Measurements from ENCODE around the gene SURF6. TPM values are rescaled to one million over a fixed set of nuclear protein-coding genes. Genes with fewer than 3 reads are reported as not detected.

Gene SURF6
- total RNA-seq, 1 donor from 2014 or later: 30.8 TPM

- peaks cover 10% of the 10 kb centered on the region for H3K36me3 ChIP-seq (ENCODE audit: control insufficient read depth, insufficient read depth, low read length)
Measured at GRCh38 chr9:133353548-133353947, 17.6 kb upstream of the SURF6 start.

GRCh38 chr9:133352635-133353340, 16.8 kb upstream of the SURF6 start:
- H3K36me3 ChIP-seq (ENCODE audit: control insufficient read depth, insufficient read depth, low read length): peaks cover 10% of the 10 kb centered on the region
- H3K27me3 ChIP-seq (ENCODE audit: control insufficient read depth, insufficient read depth, low read length): no peaks in the 10 kb centered on the region
- H3K4me3 ChIP-seq (ENCODE audit: low read depth, low read length): no peak overlapping the region
- TF ChIP-seq CTCF (IDR thresholded peaks at IDR 0.05; ENCODE audit: insufficient read depth, low read length, poor library complexity, severe bottlenecking): no peak
- DNase-seq (ENCODE audit: low read depth): no peak

More at GRCh38 chr9:133353548-133353947, 17.6 kb upstream of the SURF6 start:
- no peak overlapping the region for H3K4me3 ChIP-seq (ENCODE audit: low read depth, low read length)
- H3K27me3 ChIP-seq (ENCODE audit: control insufficient read depth, insufficient read depth, low read length): no peaks in the 10 kb centered on the region
- no peak for TF ChIP-seq CTCF (IDR thresholded peaks at IDR 0.05; ENCODE audit: insufficient read depth, low read length, poor library complexity, severe bottlenecking)
- no peak for DNase-seq (ENCODE audit: low read depth)

- Histone ChIP-seq H3K4me3 (ENCODE audit: low read depth, low read length) (no peak overlapping the region), H3K36me3 (ENCODE audit: control insufficient read depth, insufficient read depth, low read length) (peaks cover 10% of the 10 kb centered on the region)
- no peak for DNase-seq (ENCODE audit: low read depth)
Measured at GRCh38 chr9:133351908-133352634, 16.1 kb upstream of the SURF6 start.

DNA sequence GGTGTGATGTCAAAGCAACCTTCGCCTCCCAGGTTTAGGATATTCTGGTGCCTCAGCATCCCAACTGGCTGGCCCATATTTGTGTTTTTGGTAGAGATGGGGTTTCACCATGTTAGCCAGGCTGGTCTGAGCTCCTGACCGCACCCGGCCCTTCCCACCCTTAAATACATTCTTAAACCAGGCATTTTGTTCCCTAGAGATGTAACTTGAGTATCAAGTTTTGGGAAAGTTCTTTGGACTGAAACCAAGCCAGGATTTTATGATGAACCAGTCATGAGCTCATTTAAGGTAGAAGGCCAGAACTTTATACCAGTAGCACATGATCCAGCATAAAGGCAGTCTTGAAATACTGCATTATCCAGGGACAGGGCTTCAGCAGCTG, 15.5 kb upstream of the SURF6 start:
- TF ChIP-seq CTCF (IDR thresholded peaks at IDR 0.05; ENCODE audit: insufficient read depth, low read length, poor library complexity, severe bottlenecking): no peak
- Histone ChIP-seq H3K27me3 (ENCODE audit: control insufficient read depth, insufficient read depth, low read length) (no peaks in the 10 kb centered on the region), H3K4me3 (ENCODE audit: low read depth, low read length) (no peak overlapping the region), H3K36me3 (ENCODE audit: control insufficient read depth, insufficient read depth, low read length) (peaks cover 10% of the 10 kb centered on the region)
- DNase-seq (ENCODE audit: low read depth): no peak

More at GRCh38 chr9:133351908-133352634, 16.1 kb upstream of the SURF6 start:
- H3K27me3 ChIP-seq (ENCODE audit: control insufficient read depth, insufficient read depth, low read length): no peaks in the 10 kb centered on the region
- TF ChIP-seq CTCF (IDR thresholded peaks at IDR 0.05; ENCODE audit: insufficient read depth, low read length, poor library complexity, severe bottlenecking): peak; percentile 67

GRCh38 chr9:133349965-133350616, 14.1 kb upstream of the SURF6 start:
- H3K27me3 ChIP-seq (ENCODE audit: control insufficient read depth, insufficient read depth, low read length): no peaks in the 10 kb centered on the region
- no peak for TF ChIP-seq CTCF (IDR thresholded peaks at IDR 0.05; ENCODE audit: insufficient read depth, low read length, poor library complexity, severe bottlenecking)
- H3K4me3 ChIP-seq (ENCODE audit: low read depth, low read length): no peak overlapping the region
- no peak for DNase-seq (ENCODE audit: low read depth)
- peaks cover 10% of the 10 kb centered on the region for H3K36me3 ChIP-seq (ENCODE audit: control insufficient read depth, insufficient read depth, low read length)
